HCT116 (cell line): ENCODE results near the gene THOC1. TPM values are rescaled to one million over a fixed set of nuclear protein-coding genes. Genes with fewer than 3 reads are reported as not detected.

Experiments
- ATAC-seq: fragments of 200-7000 bp; cut with Tn5 transposase; 2 replicates; pipeline ENCODE4 v1.9.1; 2020; ENCODE audit warnings: mild to moderate bottlenecking, moderate library complexity
- BruUV-seq: library from RNA; stranded (reverse); fragments of 400-500 nt; replicated peaks from 2 replicates; lab custom pipeline; 2021; lab: Mats Ljungman, UMichigan
- CTCF ChIA-PET: fragments of 300-600 bp; sonication (Branson Sonifier 250); formaldehyde crosslinking; loops from one replicate; lab custom pipeline; 2021; ENCODE audit warnings: antibody characterized with exemption; lab: Charles Lee
- POLR2A ChIA-PET: fragments of 300-600, 350-600 bp; sonication (Branson Sonifier 250); formaldehyde crosslinking; loops from one replicate; lab custom pipeline; 2021; ENCODE audit warnings: antibody characterized with exemption; lab: Charles Lee
- RAD21 ChIA-PET, 2 experiments: fragments of 300-600 bp; sonication (Branson Sonifier 250); formaldehyde crosslinking; loops; one replicate each; lab custom pipeline; 2023; ENCODE audit warnings: low total read pairs in 2 of 2; ENCODE audit not compliant: uncharacterized antibody in 2 of 2, unreplicated experiment in 2 of 2, low non-redundant PET in 1 of 2; lab: Charles Lee
- DNase-seq: peaks from one replicate; pipeline ENCODE4 v3.0.0-alpha.2; 2010; ENCODE audit warnings: low read depth, low spot score
- H2AFZ ChIP-seq: fragments of 200-600 bp; shearing (Covaris generic), sonication (generic); 2 replicates; pipeline ENCODE4 v1.6.1; 2017; ENCODE audit warnings: low read depth, mixed run types, mixed read lengths, antibody characterized with exemption, low read length; ENCODE audit not compliant: poor library complexity, severe bottlenecking
- H3K27ac ChIP-seq: 2 replicates; pipeline ENCODE4 v1.5.1; 2012; ENCODE audit warnings: low read depth, low read length
- H3K27me3 ChIP-seq: fragments of 200-600 bp; sonication (generic); 2 replicates; pipeline ENCODE4 v1.6.1; 2016; ENCODE audit warnings: mixed run types, low read length, mixed read lengths; ENCODE audit not compliant: insufficient read depth
- H3K36me3 ChIP-seq, 2 experiments: fragments of 200-500 bp in 1 of 2; fragments of 200-600 bp in 1 of 2; sonication (Bioruptor generic) in 1 of 2; sonication (generic) in 1 of 2; 2 replicates each; pipeline versions ENCODE4 v1.5.1 to v1.6.1; 2014 to 2016; ENCODE audit warnings: low read length in 2 of 2, inconsistent platforms in 1 of 2, mixed read lengths in 1 of 2, mixed run types in 1 of 2; ENCODE audit not compliant: insufficient read depth in 2 of 2, control insufficient read depth in 1 of 2
- H3K4me1 ChIP-seq, 2 experiments: fragments of 200-600 bp in 1 of 2; sonication (generic) in 1 of 2; 2 replicates each; pipeline versions ENCODE4 v1.5.1 to v1.6.1; 2012 to 2017; ENCODE audit warnings: low read length in 2 of 2, inconsistent platforms in 1 of 2, mild to moderate bottlenecking in 1 of 2, mixed read lengths in 1 of 2, mixed run types in 1 of 2, moderate library complexity in 1 of 2; ENCODE audit not compliant: insufficient read depth in 2 of 2, control insufficient read depth in 1 of 2
- H3K4me2 ChIP-seq: fragments of 200-600 bp; sonication (generic); 2 replicates; pipeline ENCODE4 v1.6.1; 2017; ENCODE audit warnings: mixed run types, low read length, mixed read lengths
- H3K4me3 ChIP-seq, 2 experiments: fragments of 200-600 bp in 1 of 2; sonication (generic) in 1 of 2; replicated peaks in 1 of 2; 2 replicates each; pipeline ENCODE4 v1.5.1; 2011 to 2016; ENCODE audit warnings: low read length in 2 of 2, control low read depth in 1 of 2, low read depth in 1 of 2, mild to moderate bottlenecking in 1 of 2, mixed read lengths in 1 of 2, mixed run types in 1 of 2
- H3K79me2 ChIP-seq: fragments of 200-600 bp; sonication (generic); 2 replicates; pipeline ENCODE4 v1.6.1; 2017; ENCODE audit warnings: mild to moderate bottlenecking, mixed run types, low read length, moderate library complexity, mixed read lengths; ENCODE audit not compliant: insufficient read depth
- H3K9ac ChIP-seq: fragments of 200-600 bp; sonication (generic); 2 replicates; pipeline ENCODE4 v1.6.1; 2016; ENCODE audit warnings: low read length, mixed read lengths
- H3K9me2 ChIP-seq: fragments of 200-600 bp; sonication (generic), shearing (Covaris generic); 2 replicates; pipeline ENCODE4 v1.6.1; 2017; ENCODE audit warnings: mixed run types, mild to moderate bottlenecking, moderate library complexity; ENCODE audit not compliant: insufficient read depth
- H3K9me3 ChIP-seq, 2 experiments: fragments of 200-500 bp in 1 of 2; fragments of 200-600 bp in 1 of 2; sonication (Bioruptor generic) in 1 of 2; sonication (generic) in 1 of 2; 2 replicates each; pipeline ENCODE4 v1.6.1; 2014 to 2017; ENCODE audit warnings: low read length in 2 of 2, mixed read lengths in 2 of 2, inconsistent platforms in 1 of 2, low read depth in 1 of 2, mild to moderate bottlenecking in 1 of 2, mixed run types in 1 of 2, moderate library complexity in 1 of 2; ENCODE audit not compliant: control insufficient read depth in 1 of 2, insufficient read depth in 1 of 2
- H4K20me1 ChIP-seq: fragments of 200-600 bp; sonication (generic), shearing (Covaris generic); 2 replicates; pipeline ENCODE4 v1.6.1; 2017; ENCODE audit warnings: mixed run types, mild to moderate bottlenecking, moderate library complexity; ENCODE audit not compliant: insufficient read depth
- CEBPB ChIP-seq: IDR thresholded peaks from 2 replicates; pipeline ENCODE4 v1.6.1; 2012; ENCODE audit warnings: low read depth
- CTCF ChIP-seq, 3 experiments: fragments of 200-600 bp in 1 of 3; sonication (generic) in 1 of 3; IDR thresholded peaks in 2 of 3; conservative IDR thresholded peaks in 1 of 3; 2 replicates each; pipeline ENCODE4 v1.5.1; 2012 to 2017; ENCODE audit warnings: low read depth in 2 of 3, low read length in 2 of 3, antibody characterized with exemption in 1 of 3, borderline replicate concordance in 1 of 3, control low read depth in 1 of 3, mild to moderate bottlenecking in 1 of 3, mixed read lengths in 1 of 3, mixed run types in 1 of 3, moderate library complexity in 1 of 3; ENCODE audit not compliant: insufficient read depth in 1 of 3
- EGR1 ChIP-seq: IDR thresholded peaks from 2 replicates; pipeline ENCODE4 v1.6.1; 2012; ENCODE audit warnings: low read depth
- MAX ChIP-seq: IDR thresholded peaks from 2 replicates; pipeline ENCODE4 v1.6.1; 2012
- REST ChIP-seq: IDR thresholded peaks from 2 replicates; pipeline ENCODE4 v1.6.1; 2012; ENCODE audit warnings: low read depth
- SIN3A ChIP-seq: IDR thresholded peaks from 2 replicates; pipeline ENCODE4 v1.6.1; 2012; ENCODE audit warnings: low read depth
- ZBTB33 ChIP-seq: IDR thresholded peaks from 2 replicates; pipeline ENCODE4 v1.6.1; 2011; ENCODE audit warnings: mild to moderate bottlenecking, low read length, moderate library complexity; ENCODE audit not compliant: insufficient replicate concordance; ENCODE audit errors: extremely low read depth
- ZFX ChIP-seq: fragments of 450-650 bp; IDR thresholded peaks from 2 replicates; pipeline ENCODE4 v1.6.1; 2017
- intact Hi-C: fragments of 100-400 bp; cut with micrococcal nuclease; formaldehyde crosslinking; loops from 2 replicates; pipeline ENCODE4 v1.10.0; 2022
- total RNA-seq: library from RNA; stranded (reverse); gene quantifications from one replicate; pipeline ENCODE4 v1.2.1, GENCODE V29; 2021; ENCODE audit not compliant: unreplicated experiment

THOC1 gene
- total RNA-seq, 1 experiment from 2014 or later = 26.0 TPM

GRCh38 chr18:253121-253520 lies 14.7 kb downstream of the THOC1 start:
- no peaks in the 10 kb centered on the region for H3K27me3 ChIP-seq
- H3K79me2 ChIP-seq = no peaks in the 10 kb centered on the region
- H3K4me3 ChIP-seq = no peak overlapping the region
- no peak overlapping the region for H3K9ac ChIP-seq
- no peaks in the 10 kb centered on the region for H4K20me1 ChIP-seq
- H3K36me3 ChIP-seq = peaks cover 9 to 10% of the 10 kb centered on the region in 2 experiments; a peak in 2 of 4 replicates
- ChIA-PET POLR2A (no interaction called here), CTCF (no interaction called here), RAD21 (no interaction called here)
- H2AFZ ChIP-seq = no peak overlapping the region
- no peaks in the 10 kb centered on the region for H3K9me3 ChIP-seq
- H3K9me2 ChIP-seq = no peaks in the 10 kb centered on the region
- H3K4me2 ChIP-seq = no peak overlapping the region
- no TSS peak for BruUV-seq
- DNase-seq = no peak
- no peak for ATAC-seq
- H3K27ac ChIP-seq = no peak overlapping the region
- no peaks in the 10 kb centered on the region for H3K4me1 ChIP-seq
- TF ChIP-seq CEBPB (no peak), EGR1 (no peak), REST (no peak), ZBTB33 (no peak), ZFX (no peak), MAX (no peak), CTCF (IDR thresholded peaks at IDR 0.05 in 2 of 3, conservative IDR thresholded peaks at IDR 0.05 in 1 of 3; ENCODE audit: borderline replicate concordance in 1 of 3, insufficient read depth in 1 of 3, low read depth in 2 of 3, low read length in 2 of 3) (no peak), SIN3A (no peak)
- intact Hi-C loops = no loop called here
